H1 (cell line): ENCODE results near the gene SSH2. TPM values are rescaled to one million over a fixed set of nuclear protein-coding genes. Genes with fewer than 3 reads are reported as not detected.

ENCODE experiments used
- CTBP2 ChIP-seq: IDR thresholded peaks from 2 replicates; pipeline ENCODE4 v1.7.0; 2011; ENCODE audit warnings: borderline replicate concordance, mild to moderate bottlenecking, moderate library complexity, mixed read lengths, low read length; ENCODE audit not compliant: insufficient read depth, insufficient read length
- polyA plus RNA-seq, 7 experiments: library from polyadenylated mRNA; depleted of rRNA in 3 of 7; stranded (reverse) in 5 of 7; unstranded in 2 of 7; fragments of >200 nt in 5 of 7; fragments of 200-250 nt in 2 of 7; gene quantifications; 1 replicate in 5 of 7; 2 replicates in 1 of 7; 4 replicates in 1 of 7; pipeline versions ENCODE4 v1.2.1 to v1.2.3, GENCODE V29; 2011 to 2013; ENCODE audit warnings: missing spikeins in 2 of 7, mixed read lengths in 2 of 7
- total RNA-seq: library from RNA; stranded (reverse); fragmentation: NEBNext Ultra II Directional; extraction: Animal tissue kit (Norgen Biotek cat#: 25700); gene quantifications from 2 replicates; pipeline ENCODE4 v1.2.1, GENCODE V29; 2021
- TF ChIP-seq, protein P1 (sequence below): fragments of 300-600 bp; sonication (generic); IDR thresholded peaks from 2 replicates; pipeline ENCODE4 v1.7.1; 2012; ENCODE audit warnings: low read length, moderate library complexity, mild to moderate bottlenecking, inconsistent platforms; ENCODE audit not compliant: insufficient replicate concordance

Gene SSH2
- total and polyA plus RNA-seq, 2 of the 8 experiments (the other 6 are each of a cell fraction or from before 2014, with no cell fraction given), result 5.2 to 15.9 TPM

DNA sequence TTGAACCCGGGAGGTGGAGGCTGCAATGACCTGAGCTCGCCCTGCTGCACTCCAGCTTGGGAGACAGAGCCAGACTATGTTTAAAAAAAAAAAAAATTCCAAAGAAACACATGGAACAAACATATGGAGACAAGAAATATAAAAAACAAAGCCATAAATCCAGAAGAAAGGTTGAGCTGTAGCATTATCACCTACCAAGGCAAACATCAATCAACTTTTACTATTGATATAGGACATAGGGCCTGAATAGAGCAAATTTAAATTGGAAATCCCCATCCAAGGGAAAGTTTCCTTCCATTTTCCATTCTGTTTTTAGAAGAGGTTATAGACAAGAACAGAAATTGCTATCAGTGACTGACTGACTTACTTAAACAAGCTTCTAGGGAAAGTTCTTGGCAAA is 56.6 kb downstream of the SSH2 start (continued):
- TF ChIP-seq, protein P1, sequence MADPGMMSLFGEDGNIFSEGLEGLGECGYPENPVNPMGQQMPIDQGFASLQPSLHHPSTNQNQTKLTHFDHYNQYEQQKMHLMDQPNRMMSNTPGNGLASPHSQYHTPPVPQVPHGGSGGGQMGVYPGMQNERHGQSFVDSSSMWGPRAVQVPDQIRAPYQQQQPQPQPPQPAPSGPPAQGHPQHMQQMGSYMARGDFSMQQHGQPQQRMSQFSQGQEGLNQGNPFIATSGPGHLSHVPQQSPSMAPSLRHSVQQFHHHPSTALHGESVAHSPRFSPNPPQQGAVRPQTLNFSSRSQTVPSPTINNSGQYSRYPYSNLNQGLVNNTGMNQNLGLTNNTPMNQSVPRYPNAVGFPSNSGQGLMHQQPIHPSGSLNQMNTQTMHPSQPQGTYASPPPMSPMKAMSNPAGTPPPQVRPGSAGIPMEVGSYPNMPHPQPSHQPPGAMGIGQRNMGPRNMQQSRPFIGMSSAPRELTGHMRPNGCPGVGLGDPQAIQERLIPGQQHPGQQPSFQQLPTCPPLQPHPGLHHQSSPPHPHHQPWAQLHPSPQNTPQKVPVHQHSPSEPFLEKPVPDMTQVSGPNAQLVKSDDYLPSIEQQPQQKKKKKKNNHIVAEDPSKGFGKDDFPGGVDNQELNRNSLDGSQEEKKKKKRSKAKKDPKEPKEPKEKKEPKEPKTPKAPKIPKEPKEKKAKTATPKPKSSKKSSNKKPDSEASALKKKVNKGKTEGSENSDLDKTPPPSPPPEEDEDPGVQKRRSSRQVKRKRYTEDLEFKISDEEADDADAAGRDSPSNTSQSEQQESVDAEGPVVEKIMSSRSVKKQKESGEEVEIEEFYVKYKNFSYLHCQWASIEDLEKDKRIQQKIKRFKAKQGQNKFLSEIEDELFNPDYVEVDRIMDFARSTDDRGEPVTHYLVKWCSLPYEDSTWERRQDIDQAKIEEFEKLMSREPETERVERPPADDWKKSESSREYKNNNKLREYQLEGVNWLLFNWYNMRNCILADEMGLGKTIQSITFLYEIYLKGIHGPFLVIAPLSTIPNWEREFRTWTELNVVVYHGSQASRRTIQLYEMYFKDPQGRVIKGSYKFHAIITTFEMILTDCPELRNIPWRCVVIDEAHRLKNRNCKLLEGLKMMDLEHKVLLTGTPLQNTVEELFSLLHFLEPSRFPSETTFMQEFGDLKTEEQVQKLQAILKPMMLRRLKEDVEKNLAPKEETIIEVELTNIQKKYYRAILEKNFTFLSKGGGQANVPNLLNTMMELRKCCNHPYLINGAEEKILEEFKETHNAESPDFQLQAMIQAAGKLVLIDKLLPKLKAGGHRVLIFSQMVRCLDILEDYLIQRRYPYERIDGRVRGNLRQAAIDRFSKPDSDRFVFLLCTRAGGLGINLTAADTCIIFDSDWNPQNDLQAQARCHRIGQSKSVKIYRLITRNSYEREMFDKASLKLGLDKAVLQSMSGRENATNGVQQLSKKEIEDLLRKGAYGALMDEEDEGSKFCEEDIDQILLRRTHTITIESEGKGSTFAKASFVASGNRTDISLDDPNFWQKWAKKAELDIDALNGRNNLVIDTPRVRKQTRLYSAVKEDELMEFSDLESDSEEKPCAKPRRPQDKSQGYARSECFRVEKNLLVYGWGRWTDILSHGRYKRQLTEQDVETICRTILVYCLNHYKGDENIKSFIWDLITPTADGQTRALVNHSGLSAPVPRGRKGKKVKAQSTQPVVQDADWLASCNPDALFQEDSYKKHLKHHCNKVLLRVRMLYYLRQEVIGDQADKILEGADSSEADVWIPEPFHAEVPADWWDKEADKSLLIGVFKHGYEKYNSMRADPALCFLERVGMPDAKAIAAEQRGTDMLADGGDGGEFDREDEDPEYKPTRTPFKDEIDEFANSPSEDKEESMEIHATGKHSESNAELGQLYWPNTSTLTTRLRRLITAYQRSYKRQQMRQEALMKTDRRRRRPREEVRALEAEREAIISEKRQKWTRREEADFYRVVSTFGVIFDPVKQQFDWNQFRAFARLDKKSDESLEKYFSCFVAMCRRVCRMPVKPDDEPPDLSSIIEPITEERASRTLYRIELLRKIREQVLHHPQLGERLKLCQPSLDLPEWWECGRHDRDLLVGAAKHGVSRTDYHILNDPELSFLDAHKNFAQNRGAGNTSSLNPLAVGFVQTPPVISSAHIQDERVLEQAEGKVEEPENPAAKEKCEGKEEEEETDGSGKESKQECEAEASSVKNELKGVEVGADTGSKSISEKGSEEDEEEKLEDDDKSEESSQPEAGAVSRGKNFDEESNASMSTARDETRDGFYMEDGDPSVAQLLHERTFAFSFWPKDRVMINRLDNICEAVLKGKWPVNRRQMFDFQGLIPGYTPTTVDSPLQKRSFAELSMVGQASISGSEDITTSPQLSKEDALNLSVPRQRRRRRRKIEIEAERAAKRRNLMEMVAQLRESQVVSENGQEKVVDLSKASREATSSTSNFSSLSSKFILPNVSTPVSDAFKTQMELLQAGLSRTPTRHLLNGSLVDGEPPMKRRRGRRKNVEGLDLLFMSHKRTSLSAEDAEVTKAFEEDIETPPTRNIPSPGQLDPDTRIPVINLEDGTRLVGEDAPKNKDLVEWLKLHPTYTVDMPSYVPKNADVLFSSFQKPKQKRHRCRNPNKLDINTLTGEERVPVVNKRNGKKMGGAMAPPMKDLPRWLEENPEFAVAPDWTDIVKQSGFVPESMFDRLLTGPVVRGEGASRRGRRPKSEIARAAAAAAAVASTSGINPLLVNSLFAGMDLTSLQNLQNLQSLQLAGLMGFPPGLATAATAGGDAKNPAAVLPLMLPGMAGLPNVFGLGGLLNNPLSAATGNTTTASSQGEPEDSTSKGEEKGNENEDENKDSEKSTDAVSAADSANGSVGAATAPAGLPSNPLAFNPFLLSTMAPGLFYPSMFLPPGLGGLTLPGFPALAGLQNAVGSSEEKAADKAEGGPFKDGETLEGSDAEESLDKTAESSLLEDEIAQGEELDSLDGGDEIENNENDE, result no peak
- no peak for TF ChIP-seq CTBP2
